Activated CD8-positive, alpha-beta memory T cell treated with anti-CD3 and anti-CD28 coated beads, Interleukin-2, amount 10 ng/mL, durations not matched to agents 7 days and 5 days (primary cell): Measurements from ENCODE around the gene CBARP. TPM values are rescaled to one million over a fixed set of nuclear protein-coding genes. Genes with fewer than 3 reads are reported as not detected.
"Not testable (repeated sequence)": the region's sequence is repeated elsewhere in the genome, so short reads cannot be mapped to it uniquely, and the experiment has no call there.

Experiments
- ATAC-seq: fragments of 150-1000 bp; cut with Tn5 transposase; one replicate; pipeline ENCODE4 v1.10.0; 2021; ENCODE audit warnings: moderate library complexity
- CTCF ChIA-PET: fragments of 350-600 bp; sonication (Branson Sonifier 250); formaldehyde crosslinking; loops from one replicate; lab custom pipeline; 2021; ENCODE audit warnings: antibody characterized with exemption; lab: Charles Lee
- DNase-seq: peaks from one replicate; pipeline ENCODE4 v3.0.0-alpha.2; 2020
- H3K27ac Mint-ChIP-seq: one replicate; pipeline ENCODE4 v1.8.0; 2021; ENCODE audit warnings: mild to moderate bottlenecking, mixed read lengths
- H3K27me3 Mint-ChIP-seq: one replicate; pipeline ENCODE4 v1.8.0; 2021; ENCODE audit warnings: mixed read lengths
- H3K36me3 Mint-ChIP-seq: one replicate; pipeline ENCODE4 v1.8.0; 2021; ENCODE audit warnings: mild to moderate bottlenecking, mixed read lengths
- H3K4me1 Mint-ChIP-seq: one replicate; pipeline ENCODE4 v1.8.0; 2021; ENCODE audit warnings: mixed read lengths
- H3K4me3 Mint-ChIP-seq: one replicate; pipeline ENCODE4 v1.8.0; 2021; ENCODE audit warnings: mild to moderate bottlenecking, moderate library complexity, mixed read lengths
- H3K9me3 Mint-ChIP-seq: one replicate; pipeline ENCODE4 v1.8.0; 2022; ENCODE audit warnings: low read depth, mixed read lengths
- total RNA-seq, 2 experiments: library from RNA; stranded (reverse); gene quantifications; one replicate each; pipeline ENCODE4 v1.2.3, GENCODE V29; 2021

CBARP gene
- total RNA-seq, 2 experiments from 2014 or later, result 0.29 to 0.52 TPM

DNA sequence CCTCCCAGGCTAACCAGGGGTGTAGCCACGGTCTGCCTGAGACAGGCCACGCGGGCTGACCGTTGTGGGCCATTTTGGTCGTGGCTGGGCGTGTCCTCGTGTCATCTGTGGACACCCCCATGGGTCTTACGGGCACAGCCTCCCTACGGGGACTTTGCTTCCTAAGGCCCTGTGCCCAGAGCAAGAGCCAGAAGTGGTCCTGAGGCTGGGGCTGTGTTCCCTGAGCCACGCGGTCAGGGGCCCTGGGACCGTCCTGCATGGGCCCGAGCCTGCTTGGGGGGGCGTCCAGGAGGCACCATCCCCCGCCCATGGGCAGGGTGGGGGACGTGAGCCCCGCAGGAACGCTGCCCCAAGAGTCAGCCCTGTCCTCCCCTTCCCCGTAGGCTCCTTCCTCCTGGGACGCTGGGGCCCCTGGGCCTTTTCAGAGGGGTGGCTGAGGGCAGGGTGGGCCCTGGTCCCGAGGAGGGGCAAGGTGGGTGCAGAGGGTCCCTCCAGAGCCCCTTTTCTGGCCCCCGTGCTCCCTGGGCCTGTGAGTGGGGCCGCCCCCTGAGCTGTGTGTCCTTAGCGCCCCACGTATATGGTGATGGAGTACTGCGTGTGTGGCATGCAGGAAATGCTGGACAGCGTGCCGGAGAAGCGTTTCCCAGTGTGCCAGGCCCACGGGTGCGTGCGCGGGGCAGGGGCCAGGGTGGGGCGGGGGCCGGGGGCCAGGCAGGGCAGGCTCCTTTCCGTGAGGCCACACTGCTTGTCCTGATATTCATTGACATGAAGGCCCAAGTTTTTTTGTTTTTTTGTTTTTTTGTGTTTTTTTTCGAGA is 18.8 kb downstream of the CBARP start:
- H3K36me3 Mint-ChIP-seq, result no peaks in the 10 kb centered on the region
- H3K27ac Mint-ChIP-seq, result no peak overlapping the region
- ATAC-seq (no peak), DNase-seq (no peak)
- H3K9me3 Mint-ChIP-seq, result no peaks in the 10 kb centered on the region
- no peak overlapping the region for H3K4me3 Mint-ChIP-seq
- CTCF ChIA-PET, result interaction anchor here (1.1 to 1.5 kb wide), 2 partner anchors 25 to 47 kb away, joined by 3 to 5 read pairs; no protein-coding TSS in a partner anchor
- H3K27me3 Mint-ChIP-seq, result no peaks in the 10 kb centered on the region
- H3K4me1 Mint-ChIP-seq, result peaks cover 7% of the 10 kb centered on the region

DNA sequence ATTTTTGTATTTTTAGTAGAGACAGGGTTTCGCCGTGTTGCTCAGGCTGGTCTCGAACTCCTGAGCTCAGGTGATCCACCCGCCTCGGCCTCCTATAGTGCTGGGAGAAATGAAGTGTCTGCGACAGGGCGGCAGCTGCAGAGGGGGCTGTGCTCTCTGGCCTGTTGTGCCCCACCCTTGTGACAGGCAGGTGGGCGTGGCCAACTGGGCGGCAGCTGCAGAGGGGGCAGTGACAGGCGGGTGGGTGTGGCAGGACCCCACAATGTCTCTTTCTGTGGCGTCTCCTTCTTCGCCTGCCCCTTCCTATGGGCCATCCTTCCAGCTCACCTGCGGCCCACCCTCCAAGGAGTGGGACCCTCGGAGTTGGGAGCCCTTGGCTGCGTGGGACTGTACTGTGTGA is 20.4 kb downstream of the CBARP start:
- Mint-ChIP-seq H3K36me3 (peaks cover 5% of the 10 kb centered on the region), H3K4me3 (no peak overlapping the region), H3K27me3 (no peaks in the 10 kb centered on the region), H3K4me1 (peaks cover 17% of the 10 kb centered on the region), H3K9me3 (no peaks in the 10 kb centered on the region), H3K27ac (no peak overlapping the region)
- CTCF ChIA-PET, result interaction anchor here (0.8 to 1.8 kb wide), 4 partner anchors 22 to 104 kb away, joined by 3 to 4 read pairs (median 4); no protein-coding TSS in a partner anchor
- no peak for ATAC-seq
- no peak for DNase-seq

DNA sequence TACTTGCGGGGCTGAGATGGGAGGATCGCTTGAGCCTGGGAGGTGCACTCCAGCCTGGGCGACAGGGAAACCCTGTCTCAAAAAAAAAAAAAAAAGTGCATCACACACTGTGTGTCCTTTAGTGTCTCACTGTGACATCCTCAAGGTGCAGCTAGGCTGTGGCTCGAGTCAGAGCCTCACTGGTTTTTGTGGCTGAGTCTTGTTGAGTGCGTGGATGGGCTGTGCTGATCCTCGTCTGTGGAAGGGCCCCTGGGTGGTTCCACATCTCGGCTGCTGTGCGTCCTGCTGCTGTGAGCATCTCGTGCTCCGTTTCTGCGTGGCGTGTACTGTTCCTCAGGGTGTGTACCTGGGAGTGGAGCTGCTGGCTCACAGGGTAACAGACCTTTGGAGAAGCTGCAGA is 21.0 kb downstream of the CBARP start:
- peaks cover 5% of the 10 kb centered on the region for H3K36me3 Mint-ChIP-seq
- CTCF ChIA-PET, result interaction anchor here (1.2 to 1.8 kb wide), 3 partner anchors 24 to 104 kb away, joined by 3 to 4 read pairs (median 4); partner anchors contain the start of gene ATP5F1D
- no peak overlapping the region for H3K4me3 Mint-ChIP-seq
- DNase-seq (no peak), ATAC-seq (no peak)
- no peak overlapping the region for H3K27ac Mint-ChIP-seq
- H3K9me3 Mint-ChIP-seq, result no peaks in the 10 kb centered on the region
- H3K4me1 Mint-ChIP-seq, result peaks cover 17% of the 10 kb centered on the region
- no peaks in the 10 kb centered on the region for H3K27me3 Mint-ChIP-seq

DNA sequence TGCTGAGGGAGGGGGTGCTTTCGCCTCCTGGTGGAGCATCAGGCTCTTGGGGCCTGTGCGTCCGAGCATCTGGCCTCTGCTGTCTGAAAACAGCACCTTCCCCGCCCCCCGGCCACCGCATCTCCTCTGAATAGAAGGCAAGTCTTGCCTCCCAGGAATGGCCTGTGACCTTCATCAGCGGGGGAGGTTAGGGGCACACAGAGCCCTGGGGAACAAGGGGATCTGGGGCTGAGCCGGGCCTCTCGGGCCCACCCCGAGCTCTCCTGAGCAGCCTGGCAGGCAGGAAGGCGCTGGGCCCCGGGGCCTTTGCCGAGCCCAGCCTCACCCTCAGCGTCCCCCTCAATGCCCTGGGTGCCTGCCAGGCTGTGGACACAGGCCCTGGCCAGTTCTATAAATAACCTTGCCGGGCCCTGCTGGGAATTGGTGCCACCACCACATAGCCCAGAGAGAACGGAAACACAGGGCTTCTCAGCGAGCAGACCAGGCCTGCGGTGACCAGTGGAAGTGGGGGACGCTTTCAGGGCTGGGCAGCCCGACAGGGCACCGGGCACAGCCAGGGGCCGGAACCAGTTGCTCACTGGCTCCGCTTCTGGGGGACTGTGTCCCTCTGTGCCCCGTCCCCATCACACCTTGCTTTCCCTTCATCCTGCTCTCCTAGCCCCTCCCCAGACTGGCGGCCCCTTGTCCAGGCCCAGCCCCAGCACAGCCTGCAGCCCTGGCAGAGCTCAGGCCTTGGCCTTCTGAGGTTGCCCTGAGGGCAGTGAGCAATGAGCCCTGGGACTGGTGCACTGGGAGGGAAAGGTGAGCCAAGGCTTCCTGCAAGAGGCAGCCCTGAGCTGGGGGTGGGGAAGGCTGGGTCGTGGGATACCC is 22.7 kb downstream of the CBARP start:
- Mint-ChIP-seq H3K27ac (no peak overlapping the region), H3K27me3 (no peaks in the 10 kb centered on the region), H3K4me1 (peaks cover 20% of the 10 kb centered on the region), H3K4me3 (no peak overlapping the region), H3K36me3 (peaks cover 5% of the 10 kb centered on the region), H3K9me3 (no peaks in the 10 kb centered on the region)
- CTCF ChIA-PET, result interaction anchor here (1.0 kb wide), 1 partner anchor 29 kb away, joined by 3 read pairs; no protein-coding TSS in a partner anchor
- DNase-seq, result no peak
- no peak for ATAC-seq

DNA sequence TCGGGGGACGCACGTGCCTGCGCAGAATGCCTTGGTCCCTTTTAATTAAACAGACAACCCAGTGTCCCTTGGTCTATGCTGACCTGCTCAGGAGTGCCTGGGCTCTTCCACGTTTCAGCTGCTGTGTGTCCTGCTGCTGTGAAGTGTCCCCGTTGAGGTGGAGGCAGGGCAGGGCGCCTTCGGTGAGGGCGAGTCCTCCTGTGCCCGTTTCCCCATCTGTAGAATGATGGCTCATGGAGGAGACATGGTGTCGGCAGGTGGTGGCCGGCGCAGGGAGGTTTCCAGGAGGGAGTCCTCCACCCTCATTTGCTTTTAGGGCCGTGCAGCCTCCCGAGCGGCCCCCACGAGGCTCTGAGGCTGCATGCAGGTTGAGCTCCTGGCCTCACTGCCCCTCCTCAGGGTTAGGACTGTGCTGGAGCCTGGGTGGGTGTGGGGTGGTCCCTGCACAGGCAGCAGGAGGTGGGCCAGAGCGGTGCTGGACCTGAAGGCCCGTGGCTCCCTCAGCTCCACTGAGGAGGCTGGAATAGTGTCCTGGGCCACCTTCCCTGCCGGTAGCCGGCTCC is 23.4 kb downstream of the CBARP start:
- Mint-ChIP-seq H3K4me1 (peaks cover 27% of the 10 kb centered on the region), H3K36me3 (peaks cover 7% of the 10 kb centered on the region), H3K27ac (peak overlapping the region; percentile 86), H3K4me3 (peak overlapping the region; percentile 54), H3K9me3 (no peaks in the 10 kb centered on the region), H3K27me3 (no peaks in the 10 kb centered on the region)
- CTCF ChIA-PET, result interaction anchor here (0.9 to 1.2 kb wide), 4 partner anchors 8 to 30 kb away, joined by 3 to 5 read pairs (median 3); no protein-coding TSS in a partner anchor
- ATAC-seq (no peak), DNase-seq (no peak)

DNA sequence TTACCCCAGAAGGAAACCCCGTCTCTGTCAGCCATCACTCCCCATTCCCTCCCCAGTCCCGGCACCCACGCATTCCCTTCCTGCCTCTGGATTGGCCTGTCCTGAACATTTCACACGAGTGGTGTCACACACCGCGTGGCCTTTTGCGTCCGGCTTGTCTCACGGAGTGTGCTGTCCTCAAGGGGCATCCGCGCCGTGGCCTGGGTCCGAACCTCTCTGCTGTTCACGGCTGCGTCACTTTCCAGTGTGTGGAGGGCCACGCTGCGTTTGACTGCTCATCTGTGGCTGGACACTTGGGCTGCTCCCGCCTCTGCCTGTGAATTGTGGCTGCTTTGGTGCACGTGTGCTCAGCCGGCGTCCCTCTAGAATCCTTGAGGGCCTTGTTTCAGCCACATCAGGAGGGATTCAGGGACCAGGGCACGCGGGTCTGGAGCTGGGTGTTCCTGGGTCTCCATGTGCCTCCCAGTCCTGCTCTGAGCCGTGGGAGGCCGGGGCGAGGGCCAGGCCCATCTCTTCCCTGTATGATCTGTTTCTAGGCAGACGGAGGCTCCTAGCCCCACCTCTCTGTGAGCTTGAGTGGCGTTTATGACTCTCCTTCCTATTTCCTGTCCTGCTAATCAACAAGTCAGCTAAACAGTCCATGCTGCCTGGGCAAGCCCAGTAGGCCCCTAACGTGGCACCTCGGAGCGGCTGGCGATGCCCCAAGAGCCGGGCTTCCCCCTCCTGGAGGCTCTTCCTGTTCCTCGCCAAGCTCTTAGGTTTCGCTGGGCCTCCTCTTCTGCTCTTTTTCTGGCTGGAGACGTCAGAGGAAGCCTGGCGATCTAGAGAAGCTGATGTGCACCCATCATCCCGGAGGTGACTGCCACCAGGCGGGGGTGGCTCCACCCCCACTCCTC is 24.2 kb downstream of the CBARP start:
- Mint-ChIP-seq H3K9me3 (no peaks in the 10 kb centered on the region), H3K4me1 (peaks cover 29% of the 10 kb centered on the region)
- peak; percentile 73 for ATAC-seq

DNA sequence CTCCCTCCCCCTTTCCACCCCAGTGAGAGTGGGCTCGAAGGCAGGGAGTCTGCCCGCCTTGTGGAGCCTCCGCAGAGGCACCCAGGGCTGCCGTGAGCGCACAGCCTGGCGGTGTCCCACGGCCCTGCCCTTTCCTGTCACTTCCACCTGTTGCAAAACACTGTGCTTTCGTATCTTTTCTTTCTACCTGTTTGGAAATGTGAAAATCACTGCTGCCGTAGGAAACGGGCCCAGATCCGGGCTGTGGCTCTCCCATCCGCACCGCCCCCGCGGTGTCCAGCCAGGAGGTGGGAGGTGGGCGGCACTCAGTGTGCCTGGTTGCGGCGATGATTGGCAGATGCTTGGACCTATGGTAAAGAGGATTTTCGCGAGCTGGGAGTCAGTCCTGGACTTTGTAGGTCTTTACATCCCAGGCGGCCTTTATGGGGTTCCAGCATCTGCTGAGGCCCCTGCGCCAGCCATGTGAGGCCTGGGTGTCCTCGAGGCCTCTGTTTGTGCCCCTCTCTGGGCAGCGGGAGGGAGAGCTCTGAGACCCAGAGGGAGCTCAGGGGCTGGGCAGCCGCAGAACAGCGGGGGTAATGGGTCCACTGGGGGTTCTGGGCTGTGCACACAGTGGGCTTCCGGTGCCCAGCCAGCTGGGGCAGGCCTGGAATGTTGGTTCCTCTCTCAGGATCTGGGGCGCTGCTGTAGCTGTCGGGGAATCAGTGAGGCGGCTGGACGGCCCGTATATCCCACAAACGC is 26.1 kb downstream of the CBARP start:
- Mint-ChIP-seq H3K36me3 (peaks cover 14% of the 10 kb centered on the region), H3K27ac (no peak overlapping the region), H3K4me3 (no peak overlapping the region), H3K9me3 (no peaks in the 10 kb centered on the region), H3K27me3 (no peaks in the 10 kb centered on the region), H3K4me1 (peaks cover 30% of the 10 kb centered on the region)
- CTCF ChIA-PET, result interaction anchor here (0.7 to 1.8 kb wide), 6 partner anchors 19 to 155 kb away, joined by 3 to 4 read pairs (median 3); no protein-coding TSS in a partner anchor
- ATAC-seq (no peak), DNase-seq (no peak)

More for the DNA sequence above, 24.2 kb downstream of the CBARP start:
- DNase-seq, result no peak
- Mint-ChIP-seq H3K27ac (peak overlapping the region; percentile 86), H3K4me3 (peak overlapping the region; percentile 54), H3K36me3 (peaks cover 7% of the 10 kb centered on the region), H3K27me3 (no peaks in the 10 kb centered on the region)
- CTCF ChIA-PET, result interaction anchor here (0.9 to 1.8 kb wide), 4 partner anchors 9 to 53 kb away, joined by 3 to 5 read pairs (median 4); no protein-coding TSS in a partner anchor

DNA sequence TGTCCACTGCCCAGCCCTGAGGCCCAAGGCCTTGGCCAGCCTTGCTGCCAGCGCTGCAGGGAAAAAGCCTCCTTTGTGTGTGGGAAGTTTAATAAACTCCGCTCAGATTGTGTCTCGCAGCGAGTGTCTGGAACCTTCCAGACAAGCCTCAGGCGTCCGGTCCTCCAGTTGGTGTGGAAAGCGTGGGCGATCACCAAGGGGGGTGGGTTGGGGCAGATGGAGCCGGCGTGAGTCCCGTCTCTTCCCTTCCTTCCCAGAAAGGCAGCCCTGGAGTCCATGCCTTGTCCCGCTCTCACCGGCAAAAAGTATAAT is 27.6 kb downstream of the CBARP start:
- Mint-ChIP-seq H3K4me3 (no peak overlapping the region), H3K36me3 (peaks cover 14% of the 10 kb centered on the region), H3K27ac (no peak overlapping the region), H3K27me3 (no peaks in the 10 kb centered on the region), H3K4me1 (peaks cover 28% of the 10 kb centered on the region), H3K9me3 (no peaks in the 10 kb centered on the region)
- DNase-seq (no peak), ATAC-seq (no peak)
- CTCF ChIA-PET, result interaction anchor here (0.8 to 1.1 kb wide), 2 partner anchors 77 to 145 kb away, joined by 3 read pairs; no protein-coding TSS in a partner anchor

DNA sequence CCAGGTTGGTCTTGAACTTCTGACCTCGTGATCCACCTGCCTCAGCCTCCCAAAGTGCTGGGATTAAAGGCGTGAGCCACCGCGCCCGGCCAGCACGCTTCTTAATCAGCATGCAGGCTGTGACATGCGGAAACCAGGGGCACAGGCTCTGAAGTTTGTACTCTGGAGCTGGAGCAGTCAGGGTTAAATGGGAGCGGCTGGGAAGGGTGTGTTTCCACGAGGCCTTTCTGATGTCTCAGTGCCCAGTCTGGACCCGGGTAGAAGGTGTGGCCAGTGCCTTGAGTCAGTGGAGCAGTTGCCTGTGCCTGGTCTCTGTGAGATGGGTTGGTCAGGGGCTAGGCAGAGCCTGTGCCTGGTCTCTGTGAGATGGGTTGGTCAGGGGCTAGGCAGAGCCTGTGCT is 29.0 kb downstream of the CBARP start:
- CTCF ChIA-PET, result interaction anchor here (0.6 kb wide), 1 partner anchor 160 kb away, joined by 3 read pairs; no protein-coding TSS in a partner anchor
- not testable (repeated sequence) for ATAC-seq, DNase-seq, H3K27me3 Mint-ChIP-seq, H3K9me3 Mint-ChIP-seq, H3K4me3 Mint-ChIP-seq, H3K27ac Mint-ChIP-seq
- Mint-ChIP-seq H3K4me1 (peaks cover 28% of the 10 kb centered on the region), H3K36me3 (peaks cover 14% of the 10 kb centered on the region)

DNA sequence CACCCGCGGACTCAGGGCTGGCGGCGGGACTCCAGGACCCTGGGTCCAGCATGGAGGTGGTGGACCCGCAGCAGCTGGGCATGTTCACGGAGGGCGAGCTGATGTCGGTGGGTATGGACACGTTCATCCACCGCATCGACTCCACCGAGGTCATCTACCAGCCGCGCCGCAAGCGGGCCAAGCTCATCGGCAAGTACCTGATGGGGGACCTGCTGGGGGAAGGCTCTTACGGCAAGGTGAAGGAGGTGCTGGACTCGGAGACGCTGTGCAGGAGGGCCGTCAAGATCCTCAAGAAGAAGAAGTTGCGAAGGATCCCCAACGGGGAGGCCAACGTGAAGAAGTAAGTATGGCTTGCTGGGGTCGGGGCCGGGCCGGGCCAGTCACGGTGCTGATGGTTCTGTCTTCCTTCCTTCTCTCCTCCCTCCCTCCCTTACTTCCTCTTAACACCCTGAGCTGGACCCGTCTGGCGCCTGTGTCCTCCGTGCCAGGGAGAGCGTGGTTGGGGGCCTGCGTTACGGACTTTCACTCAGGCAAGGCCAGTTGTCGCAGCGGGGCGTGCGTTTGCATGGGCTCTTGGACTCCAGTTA is 30.8 kb downstream of the CBARP start:
- DNase-seq, result peak; percentile 47
- Mint-ChIP-seq H3K9me3 (no peaks in the 10 kb centered on the region), H3K36me3 (peaks cover 9% of the 10 kb centered on the region), H3K27me3 (no peaks in the 10 kb centered on the region), H3K4me1 (peaks cover 29% of the 10 kb centered on the region), H3K27ac (peak overlapping the region; percentile 86), H3K4me3 (peak overlapping the region; percentile 92)
- ATAC-seq, result no peak
- CTCF ChIA-PET, result interaction anchor here (0.5 to 1.1 kb wide), 3 partner anchors 14 to 110 kb away, joined by 3 to 4 read pairs (median 3); no protein-coding TSS in a partner anchor

DNA sequence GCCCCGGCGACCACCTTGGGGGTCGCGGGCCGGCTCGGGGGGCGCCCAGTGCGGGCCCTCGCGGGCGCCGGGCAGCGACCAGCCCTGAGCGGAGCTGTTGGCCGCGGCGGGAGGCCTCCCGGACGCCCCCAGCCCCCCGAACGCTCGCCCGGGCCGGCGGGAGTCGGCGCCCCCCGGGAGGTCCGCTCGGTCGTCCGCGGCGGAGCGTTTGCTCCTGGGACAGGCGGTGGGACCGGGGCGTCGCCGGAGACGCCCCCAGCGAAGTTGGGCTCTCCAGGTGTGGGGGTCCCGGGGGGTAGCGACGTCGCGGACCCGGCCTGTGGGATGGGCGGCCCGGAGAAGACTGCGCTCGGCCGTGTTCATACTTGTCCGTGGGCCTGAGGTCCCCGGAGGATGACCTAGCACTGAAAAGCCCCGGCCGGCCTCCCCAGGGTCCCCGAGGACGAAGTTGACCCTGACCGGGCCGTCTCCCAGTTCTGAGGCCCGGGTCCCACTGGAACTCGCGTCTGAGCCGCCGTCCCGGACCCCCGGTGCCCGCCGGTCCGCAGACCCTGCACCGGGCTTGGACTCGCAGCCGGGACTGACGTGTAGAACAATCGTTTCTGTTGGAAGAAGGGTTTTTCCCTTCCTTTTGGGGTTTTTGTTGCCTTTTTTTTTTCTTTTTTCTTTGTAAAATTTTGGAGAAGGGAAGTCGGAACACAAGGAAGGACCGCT is 31.5 kb downstream of the CBARP start:
- CTCF ChIA-PET, result interaction anchor here (0.5 to 1.1 kb wide), 4 partner anchors 14 to 111 kb away, joined by 3 to 4 read pairs (median 3); no protein-coding TSS in a partner anchor
- H3K27me3 Mint-ChIP-seq, result no peaks in the 10 kb centered on the region
- H3K4me3 Mint-ChIP-seq, result peak overlapping the region; percentile 92
- peak overlapping the region; percentile 86 for H3K27ac Mint-ChIP-seq
- H3K36me3 Mint-ChIP-seq, result peaks cover 9% of the 10 kb centered on the region
- H3K4me1 Mint-ChIP-seq, result peaks cover 29% of the 10 kb centered on the region
- DNase-seq, result no peak
- ATAC-seq, result no peak
- H3K9me3 Mint-ChIP-seq, result no peaks in the 10 kb centered on the region
